HG03045 (cell line): ENCODE measurements around the gene ST3GAL5.

ENCODE experiments used
- ATAC-seq: cut with Tn5 transposase; IDR thresholded peaks from one replicate; pipeline ENCODE4 v1.9.1; 2021; ENCODE audit warnings: mild to moderate bottlenecking, moderate library complexity; ENCODE audit not compliant: unreplicated experiment

ST3GAL5 gene

DNA sequence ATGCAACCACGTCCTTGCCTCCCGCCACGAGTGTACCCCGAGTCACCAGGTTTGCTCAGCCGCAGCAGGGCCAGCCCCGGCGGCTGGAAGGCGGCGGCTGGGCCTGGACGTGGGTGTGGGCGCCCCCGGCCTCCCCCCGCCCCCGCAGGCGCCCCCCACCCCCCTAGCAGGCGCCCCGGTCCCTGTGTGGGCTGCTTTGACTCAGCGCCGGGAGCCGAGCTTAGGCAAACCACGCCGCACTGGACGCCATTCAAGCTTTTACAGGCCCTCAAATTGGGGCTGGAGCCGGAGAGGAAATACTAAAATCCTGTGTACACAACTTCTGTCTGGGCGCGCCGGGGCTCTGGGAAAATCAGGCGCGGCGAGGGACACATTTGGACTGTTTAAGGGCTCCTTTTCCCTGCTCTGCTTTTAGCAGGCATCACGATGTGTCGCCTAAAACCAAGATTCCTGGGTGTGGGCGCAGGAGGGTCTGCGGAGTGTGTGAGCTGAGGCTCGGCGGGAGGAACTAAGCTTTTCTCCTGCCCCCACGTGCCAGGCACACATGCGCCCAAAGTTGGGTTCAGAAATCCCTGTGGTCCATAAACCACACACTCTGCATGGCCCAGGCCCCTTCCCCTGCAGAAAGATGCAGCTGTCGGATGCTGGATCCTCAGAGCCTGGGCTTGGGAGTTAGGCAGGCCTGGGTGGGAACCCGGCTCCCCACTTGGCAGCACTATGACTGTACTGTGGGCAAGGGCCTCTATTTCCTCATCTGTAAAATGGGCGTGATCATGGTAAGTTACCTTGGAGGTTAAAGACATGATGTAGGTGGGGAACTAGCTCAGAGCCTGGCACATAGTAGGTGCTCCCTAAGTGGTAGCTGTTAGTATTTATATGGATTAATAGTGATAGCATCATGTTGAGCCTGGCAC is 77.4 kb downstream of the ST3GAL5 start:
- no peak for ATAC-seq

DNA sequence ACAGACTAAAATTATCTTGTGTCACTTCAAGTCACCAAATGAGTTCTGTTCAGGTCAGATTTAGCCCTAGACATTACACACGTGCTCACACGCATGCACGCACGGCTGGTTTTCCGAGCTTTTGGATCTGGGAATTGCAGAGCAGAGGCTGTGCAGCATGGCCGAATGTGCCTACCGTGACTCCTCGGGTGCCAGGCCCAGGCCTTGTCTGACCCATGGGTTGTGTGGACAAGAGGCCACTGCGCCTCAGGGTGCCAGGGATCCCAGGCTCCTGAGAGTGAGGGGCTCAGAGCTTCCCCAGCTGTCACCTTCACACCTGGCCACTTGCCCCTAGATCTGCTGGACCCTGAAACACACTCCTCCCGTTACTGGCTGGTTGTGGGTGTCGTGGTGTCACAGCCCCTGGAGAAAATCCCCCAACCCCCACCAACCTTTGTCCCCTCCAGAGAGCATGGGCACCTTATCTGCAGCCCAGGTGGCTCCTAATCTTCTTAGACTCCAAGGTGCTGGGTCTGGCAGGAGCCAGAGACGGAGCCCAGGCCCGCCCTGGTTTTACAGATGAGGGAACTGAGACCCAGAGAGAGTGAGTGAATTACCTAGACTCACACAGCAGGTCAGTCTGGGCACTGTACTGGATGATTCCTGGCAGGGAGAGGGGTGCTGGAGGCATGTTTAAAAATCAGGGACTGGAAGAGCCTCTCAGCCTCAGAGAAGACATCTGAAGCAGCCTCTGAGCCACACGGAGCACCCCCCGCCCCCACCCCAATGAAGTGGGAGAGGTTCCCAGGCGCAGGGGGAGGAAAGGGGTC is 78.2 kb downstream of the ST3GAL5 start:
- ATAC-seq = no peak

DNA sequence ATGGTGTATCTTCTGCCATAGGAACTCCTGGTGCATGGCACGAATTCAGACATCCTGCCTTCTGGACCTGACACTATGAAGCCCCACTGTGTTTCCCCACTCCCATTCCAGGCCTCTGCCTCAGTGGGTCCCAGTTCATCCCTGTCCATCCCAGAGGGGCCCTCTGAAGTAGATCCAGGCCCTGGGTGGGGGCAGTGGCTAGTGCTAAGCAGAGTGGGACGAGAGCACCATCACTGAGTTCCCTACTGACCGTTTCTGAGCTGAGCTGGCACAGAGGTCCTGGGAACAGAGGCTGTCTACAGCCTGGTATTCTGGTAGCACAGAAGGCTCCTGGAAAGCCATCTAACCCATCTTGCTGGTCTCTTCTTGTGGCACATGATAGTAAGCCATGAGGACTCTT is 81.0 kb downstream of the ST3GAL5 start:
- no peak for ATAC-seq

DNA sequence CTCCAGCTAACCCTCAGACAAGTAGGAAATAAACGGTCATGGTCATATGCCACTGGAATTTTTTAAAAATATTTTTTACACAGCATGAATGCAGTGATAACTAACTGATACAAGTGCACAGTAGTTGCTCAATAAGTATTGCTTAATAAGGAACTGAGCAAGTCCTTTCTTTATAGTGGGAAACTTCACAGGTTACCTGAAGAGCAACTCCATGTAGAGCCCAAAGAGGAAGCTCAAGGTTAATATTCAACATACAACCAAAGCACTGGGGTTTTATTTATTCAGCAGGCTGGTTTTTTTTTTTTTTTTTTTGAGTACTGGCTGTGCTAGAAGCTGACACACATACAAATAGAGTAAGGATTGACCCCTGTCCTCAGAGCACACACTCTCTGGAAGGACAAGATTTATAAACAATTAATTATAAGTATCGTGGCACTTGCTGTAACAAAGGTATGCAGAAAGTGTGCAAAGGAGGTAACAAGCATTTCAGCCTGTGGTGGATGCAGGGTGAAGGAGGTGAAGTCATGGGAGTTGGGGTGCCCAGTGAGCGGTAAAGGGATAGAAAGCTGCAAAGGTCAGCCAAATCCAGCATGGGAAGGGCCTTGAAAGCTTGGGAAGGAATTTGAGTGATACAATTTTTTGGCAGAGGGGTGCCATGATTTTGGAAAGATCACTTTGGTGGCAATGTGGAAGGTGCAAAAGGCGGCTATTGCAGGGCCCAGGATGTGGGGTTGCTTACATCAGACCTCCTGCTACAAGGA is 82.3 kb downstream of the ST3GAL5 start:
- no peak for ATAC-seq

DNA sequence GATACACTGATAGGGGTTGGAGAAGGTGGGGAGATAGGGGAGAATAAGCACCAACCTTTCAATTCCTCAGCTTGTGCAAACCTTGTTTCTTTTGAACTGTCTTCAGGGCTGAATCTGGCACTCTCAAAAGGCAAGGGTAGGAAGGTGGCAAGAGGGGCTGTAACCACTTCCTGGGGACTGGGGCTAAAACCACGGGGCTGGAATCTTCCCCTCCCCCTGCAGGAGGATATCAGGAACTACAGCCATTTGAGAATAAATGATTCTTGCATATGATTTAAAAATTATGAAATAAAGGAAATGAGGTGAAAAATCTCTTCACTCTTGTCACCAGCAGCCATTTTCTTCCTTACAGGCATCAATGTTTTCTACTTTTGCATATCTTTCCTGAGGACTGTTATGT is 84.2 kb downstream of the ST3GAL5 start:
- no peak for ATAC-seq

DNA sequence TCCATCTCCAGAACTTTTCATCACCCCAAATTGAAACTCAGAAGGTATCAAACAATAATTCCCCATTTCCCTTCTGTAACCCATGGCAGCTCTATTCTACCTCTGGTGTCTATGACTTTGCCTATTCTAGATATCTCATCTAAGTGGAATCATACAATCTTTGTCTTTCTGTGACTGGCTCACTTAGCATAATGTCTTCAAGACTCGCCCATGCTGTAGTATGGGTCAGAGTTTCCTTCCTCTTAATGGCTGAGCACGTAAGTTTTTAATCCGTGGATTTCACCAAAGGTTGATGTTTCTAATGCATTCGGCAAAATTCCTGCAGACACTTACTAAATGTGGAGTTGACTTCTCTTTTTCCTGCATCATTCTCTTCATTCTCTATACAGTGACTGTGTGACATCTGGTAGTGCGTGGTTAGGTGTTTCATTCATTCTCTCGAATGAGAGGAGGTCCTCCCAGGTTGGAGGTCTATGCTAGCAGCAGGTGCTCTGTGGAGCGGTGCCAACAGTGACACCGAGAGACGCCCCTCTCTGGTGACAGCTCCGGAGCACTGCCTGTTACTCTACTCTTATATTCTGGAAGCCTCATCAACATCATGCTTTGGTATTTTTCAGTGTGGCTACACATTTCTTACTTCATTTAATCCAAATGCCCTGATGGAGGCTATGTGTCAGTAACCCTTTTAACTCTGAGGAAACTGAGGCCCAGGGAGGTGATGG is 84.9 kb downstream of the ST3GAL5 start:
- no peak for ATAC-seq

DNA sequence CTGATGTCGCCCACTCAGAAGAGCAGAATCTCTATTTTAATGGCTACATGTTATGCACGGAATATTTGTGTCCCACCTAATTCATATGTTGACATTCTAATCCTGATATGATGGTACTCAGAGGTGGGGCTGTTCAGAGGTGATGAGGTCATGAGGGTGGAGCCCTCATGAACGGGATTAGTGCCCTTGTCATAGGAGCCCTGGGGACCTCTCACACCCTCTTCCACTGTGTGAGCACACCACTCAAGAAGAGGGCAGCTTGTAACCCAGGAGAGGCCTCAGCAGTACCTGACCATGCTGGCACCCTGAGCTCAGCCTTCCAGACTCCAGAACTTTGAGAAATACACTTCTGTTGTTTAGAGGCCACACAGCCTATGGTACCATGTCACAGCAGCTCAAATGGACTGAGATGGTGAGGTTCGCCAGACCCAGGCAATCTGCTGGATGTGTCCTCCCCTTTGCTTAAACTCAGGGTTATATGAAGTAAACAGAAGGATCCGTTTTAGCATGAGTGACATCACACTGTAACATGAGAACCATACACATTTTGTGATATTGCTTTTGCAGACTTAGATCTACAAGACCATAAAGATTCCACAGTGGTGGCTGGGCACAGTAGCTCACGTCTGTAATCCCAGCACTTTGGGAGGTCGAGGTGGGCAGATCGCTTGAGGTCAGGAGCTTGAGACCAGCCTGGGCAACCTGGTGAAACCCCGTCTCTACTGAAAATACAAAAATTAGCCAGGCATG is 86.3 kb downstream of the ST3GAL5 start:
- ATAC-seq = no peak

DNA sequence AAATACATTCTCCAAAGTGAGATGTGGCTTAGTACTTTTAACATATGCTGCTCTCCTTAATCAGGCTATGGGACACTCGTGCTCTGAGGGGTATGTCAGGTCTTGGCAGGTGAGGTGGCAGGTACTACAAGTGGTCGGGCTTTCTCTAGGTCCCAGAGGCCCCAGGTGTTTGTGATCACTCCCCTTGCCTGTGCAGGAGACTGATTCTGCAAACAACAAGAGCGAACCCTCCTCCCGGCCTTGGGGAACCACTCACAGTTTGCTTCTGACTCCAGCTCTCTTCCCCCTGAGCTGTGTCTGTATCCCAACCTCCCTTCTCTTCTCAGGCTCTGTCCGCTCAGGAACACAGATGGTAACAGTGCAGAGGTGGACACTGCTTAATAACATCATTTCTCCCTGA is 86.9 kb downstream of the ST3GAL5 start:
- no peak for ATAC-seq

DNA sequence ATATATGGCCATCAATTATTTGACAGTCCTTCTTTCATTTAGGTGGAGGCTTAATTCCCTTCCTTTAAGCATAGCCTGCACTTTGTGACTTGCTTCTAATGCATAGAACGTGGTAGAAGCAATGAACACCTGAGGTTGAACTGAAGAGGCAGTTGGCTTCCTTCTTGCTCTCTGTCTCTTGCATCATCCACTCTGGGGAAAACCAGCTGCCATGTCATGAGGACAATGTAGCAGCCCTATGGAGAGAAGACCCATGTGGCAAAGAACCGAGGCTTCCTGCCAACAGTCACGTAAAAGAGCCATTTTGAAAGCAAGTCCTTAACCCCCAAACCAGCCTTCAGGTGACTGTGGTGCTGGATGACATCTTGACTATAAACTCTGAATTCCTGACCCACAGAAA is 88.2 kb downstream of the ST3GAL5 start:
- ATAC-seq = no peak

DNA sequence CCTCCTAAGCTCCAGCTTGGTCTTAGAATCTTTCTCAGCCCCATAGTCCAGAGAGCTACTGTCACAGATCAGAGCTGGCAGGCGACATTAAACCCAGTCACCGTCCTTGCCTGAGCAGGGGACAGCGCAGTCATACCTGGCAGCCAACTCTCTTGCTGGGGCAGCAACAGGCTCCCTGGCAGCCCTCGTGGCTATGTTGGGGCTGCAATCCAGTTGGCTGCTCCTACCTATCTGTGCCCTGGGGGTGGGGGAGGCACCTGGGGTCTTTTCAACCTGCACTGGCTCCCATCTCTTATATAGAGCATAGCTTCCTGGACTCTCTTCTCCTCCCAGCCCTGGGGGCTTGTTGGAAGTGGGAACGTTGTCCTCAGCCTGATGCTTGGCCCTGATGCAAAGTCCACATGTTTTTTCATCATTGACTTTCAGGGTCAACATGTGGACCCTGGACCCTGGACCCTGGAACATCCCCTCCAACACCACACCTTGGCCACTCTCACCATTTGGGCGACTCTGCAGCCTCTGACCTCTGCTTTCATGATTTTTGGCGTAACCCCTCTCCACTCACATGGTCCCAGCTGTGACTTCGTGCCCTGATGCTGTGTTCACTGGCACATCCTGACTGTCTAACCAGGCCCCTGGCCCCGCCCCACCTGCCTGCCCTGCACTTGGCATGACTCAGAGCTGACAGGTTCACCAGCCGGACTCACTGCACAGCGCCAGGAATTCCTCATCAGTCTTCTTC is 89.4 kb downstream of the ST3GAL5 start:
- ATAC-seq = no peak

DNA sequence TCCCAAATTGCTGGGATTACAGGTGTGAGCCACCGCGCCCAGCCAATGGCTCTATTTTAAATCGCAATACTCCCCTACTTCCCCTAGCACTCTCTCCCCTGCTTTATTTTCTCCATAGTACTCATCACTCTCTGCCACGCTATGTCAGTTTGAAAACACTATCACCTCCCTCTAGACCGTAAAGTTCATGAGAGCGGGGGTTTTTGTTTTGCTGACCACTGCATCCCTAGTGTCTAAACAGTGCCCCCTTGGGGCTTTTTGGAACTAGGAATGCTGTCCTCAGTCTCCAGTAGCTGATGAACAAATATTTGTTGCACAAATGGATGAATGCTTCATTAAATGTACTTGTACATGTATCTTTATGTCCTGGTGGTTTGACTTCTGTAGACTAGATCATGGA is 90.9 kb downstream of the ST3GAL5 start:
- ATAC-seq = no peak

DNA sequence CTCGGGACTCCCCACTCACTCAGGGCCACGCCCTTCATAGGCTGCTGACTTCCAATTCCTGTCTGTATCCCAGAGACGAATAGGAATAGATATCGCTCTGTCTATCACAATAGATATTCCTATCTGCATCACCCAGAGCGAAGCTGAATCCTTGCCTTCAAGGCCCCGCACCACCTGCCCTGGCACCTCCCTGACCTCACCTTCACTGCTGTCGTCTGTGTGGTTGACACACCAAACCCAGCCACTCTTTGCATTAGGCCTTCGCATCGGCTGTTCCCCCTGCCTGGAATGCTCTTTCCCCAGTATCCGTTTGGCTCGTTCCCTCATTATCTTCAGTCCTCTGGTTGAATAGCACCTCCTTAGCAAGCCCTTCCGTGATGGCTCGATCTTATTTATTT is 91.5 kb downstream of the ST3GAL5 start:
- ATAC-seq = no peak

DNA sequence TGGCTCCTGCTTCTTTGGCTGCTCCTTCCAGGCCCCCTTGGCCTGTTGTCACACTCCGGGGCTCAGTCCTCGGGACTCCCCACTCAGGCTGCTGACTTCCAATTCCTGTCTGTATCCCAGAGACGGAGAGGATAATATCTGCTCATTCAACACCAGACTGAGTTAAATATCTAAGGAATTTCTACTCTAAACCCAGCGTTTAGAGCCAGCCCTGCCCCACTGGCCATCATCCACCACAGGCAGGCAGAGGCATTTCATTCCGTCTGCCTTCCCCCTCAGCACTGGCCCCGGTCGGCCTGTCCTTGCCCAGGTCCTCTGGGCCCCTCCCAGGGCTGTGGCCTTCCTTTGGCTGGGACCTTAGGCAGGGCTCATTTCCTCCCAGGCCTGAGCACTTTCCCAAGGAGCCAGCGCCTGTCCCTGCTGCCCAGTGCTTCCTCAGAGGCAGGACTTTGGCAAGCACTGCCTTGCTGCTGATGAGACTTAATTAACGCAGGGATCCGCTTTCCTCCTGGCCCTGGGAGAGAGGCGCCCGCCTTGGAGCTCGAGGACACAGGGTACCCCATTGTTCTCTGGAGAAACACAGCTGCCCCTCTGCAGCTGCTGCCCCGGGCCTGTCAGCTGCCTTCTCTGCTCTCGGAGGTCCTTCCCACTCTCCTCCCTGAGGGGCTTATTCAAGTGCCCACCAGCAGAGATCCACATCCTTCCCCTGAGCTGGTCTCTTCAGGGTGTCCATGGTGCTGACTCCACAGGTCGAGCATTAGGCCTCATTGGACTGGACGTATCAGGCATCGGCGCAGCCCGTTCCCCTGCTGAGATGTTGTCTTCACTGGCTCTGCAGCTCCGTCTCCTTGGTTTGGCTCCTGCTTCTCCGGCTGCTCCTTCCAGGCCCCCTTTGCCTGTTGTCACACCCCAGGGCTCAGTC is 92.2 kb downstream of the ST3GAL5 start:
- no peak for ATAC-seq

DNA sequence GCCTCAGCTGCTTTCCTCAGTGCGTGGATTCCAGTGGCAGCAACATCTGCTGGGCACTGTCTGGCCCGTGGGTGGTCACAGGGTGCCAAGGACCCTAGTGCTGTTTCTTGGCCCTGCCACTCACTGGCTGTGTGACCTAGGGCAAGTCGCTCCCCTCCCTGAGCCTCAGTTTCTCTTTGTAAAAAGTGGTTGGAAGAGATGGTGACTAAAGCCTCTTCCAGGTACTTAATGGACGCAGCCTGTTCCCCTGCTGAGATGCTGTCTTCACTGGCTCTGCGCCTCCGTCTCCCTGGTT is 92.8 kb downstream of the ST3GAL5 start:
- no peak for ATAC-seq

DNA sequence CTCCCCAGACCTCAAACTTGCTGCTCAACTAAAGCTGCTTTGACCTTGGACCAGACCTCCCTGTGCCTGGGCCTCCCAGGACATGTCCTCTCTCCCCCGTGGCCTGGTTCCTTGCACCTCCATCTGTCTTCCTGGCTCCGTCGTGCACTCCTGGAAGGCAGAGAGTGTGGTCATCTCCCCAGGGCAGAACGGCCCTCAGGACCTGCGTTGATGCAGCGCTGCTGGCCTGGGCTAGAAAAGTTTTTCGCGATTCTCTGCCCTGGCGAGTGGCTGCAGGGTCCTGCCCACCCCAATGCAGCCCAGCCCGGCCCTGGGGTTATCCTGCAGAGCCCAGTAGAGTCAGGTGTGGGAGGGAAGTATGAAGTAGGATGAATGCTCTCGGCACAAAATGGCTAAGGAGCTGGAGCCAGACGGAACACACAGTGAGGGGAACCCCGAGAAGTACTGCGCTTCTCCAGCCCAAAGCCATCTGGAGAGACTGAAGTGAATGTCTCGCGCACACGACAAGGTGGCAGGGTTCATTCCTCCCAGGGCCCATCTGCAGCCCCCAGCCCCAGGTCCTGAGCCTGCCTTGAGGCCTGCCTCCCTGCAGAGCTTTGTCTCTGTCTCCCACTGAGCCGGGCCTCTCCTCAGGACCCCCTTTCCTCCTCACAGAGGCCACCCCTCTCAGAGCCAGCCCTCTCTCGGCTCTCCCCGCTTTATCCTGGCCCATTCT is 93.3 kb downstream of the ST3GAL5 start:
- ATAC-seq = no peak

DNA sequence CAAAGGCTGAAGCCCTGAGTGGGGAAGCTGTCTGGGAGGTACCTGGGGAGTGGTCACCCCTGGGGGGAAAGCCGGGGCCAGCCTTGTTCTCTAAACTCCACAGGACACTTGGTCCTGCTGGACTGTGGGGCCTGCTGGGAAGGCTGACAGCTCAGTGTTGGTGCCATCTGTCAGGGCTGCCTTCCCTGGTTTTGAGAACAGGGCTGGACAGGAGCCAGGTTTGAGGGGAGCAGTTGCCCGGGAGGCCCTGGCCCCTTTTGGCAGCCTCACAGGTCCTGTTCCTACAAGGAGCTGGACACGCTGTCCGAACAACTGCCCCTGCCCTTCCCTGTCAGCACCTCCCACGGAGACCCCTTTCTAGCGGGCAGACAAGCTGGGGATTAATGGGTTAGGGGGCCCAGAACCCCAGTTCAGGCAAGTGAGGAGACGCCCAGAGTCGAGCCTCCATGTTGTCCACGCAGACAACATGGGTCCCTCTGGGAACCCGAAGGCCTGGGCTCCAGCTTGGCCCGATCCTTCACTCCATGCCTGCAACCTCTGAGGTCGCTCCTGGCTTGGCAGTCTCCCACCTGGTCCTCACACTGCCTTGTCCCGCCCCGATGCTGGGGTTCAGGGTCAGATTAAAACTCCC is 94.2 kb downstream of the ST3GAL5 start:
- no peak for ATAC-seq

DNA sequence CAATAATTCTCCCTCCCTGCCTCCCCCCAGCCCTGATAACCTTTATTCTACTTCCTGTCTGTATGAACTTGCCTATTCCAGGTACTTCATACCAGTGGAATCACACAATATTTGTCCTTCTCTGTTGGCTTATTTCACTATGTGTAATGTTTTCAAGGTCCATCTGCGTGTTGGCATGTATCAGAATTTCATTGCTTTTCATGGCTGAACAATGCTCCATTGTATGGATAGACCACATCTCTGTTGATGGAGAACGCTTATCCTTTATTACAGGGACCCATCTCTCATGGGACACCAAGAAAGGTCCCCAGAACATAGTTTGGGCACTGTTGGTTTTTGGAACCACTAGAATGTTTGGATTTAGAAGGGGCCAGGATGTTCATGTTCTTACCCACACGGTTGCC is 94.8 kb downstream of the ST3GAL5 start:
- no peak for ATAC-seq
